Gastroesophageal sphincter (tissue), 3 donors: ENCODE data around the gene SLC17A4.

Experiments
- EP300 ChIP-seq: sonication (generic); formaldehyde crosslinking; IDR thresholded peaks from one replicate; pipeline ENCODE4 v1.6.1; 2017; ENCODE audit warnings: antibody characterized with exemption, mild to moderate bottlenecking
- POLR2A ChIP-seq, 2 donors: fragments of 450-650 bp; IDR thresholded peaks; one replicate each; pipeline ENCODE4 v1.6.1; 2017; ENCODE audit warnings: antibody characterized with exemption in 2 of 2, mild to moderate bottlenecking in 2 of 2, moderate library complexity in 1 of 2
- POLR2AphosphoS5 ChIP-seq: sonication (generic); formaldehyde crosslinking; IDR thresholded peaks from one replicate; pipeline ENCODE4 v1.6.1; 2017; ENCODE audit warnings: antibody characterized with exemption
- TF ChIP-seq, protein P1 (sequence below), 4 experiments: fragments of 200-600 bp in 2 of 4; fragments of 450-650 bp in 2 of 4; sonication (generic) in 1 of 4; IDR thresholded peaks; one replicate each; pipeline ENCODE4 v1.5.1; 2017 to 2019; ENCODE audit warnings: antibody characterized with exemption in 4 of 4, mild to moderate bottlenecking in 2 of 4, moderate library complexity in 2 of 4

DNA sequence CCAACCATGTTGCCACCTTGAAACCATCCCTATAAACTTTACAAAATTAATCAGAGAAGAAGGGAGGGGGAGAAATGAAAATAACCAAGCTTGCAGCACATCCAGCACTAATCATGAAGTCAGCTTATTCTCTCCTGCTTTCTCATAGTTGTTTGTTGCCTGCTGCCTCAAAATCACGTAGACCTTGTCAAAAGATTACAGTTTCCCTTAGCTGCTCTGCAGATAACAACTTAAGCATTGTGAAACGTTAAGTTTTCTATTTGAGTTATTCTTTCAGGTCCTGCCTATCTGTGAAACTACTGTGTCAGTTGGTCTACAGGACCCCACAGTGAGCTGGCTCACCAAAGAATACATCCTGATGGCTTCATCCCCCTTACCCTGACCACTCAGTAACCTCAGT is 32.9 kb downstream of the SLC17A4 start:
- TF ChIP-seq POLR2AphosphoS5 (no peak), EP300 (no peak), POLR2A (IDR thresholded peaks at IDR 0.05) (no peak)
- TF ChIP-seq, protein P1, sequence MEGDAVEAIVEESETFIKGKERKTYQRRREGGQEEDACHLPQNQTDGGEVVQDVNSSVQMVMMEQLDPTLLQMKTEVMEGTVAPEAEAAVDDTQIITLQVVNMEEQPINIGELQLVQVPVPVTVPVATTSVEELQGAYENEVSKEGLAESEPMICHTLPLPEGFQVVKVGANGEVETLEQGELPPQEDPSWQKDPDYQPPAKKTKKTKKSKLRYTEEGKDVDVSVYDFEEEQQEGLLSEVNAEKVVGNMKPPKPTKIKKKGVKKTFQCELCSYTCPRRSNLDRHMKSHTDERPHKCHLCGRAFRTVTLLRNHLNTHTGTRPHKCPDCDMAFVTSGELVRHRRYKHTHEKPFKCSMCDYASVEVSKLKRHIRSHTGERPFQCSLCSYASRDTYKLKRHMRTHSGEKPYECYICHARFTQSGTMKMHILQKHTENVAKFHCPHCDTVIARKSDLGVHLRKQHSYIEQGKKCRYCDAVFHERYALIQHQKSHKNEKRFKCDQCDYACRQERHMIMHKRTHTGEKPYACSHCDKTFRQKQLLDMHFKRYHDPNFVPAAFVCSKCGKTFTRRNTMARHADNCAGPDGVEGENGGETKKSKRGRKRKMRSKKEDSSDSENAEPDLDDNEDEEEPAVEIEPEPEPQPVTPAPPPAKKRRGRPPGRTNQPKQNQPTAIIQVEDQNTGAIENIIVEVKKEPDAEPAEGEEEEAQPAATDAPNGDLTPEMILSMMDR (IDR thresholded peaks at IDR 0.05) = no peak
